H1 (cell line): Measurements from ENCODE around the gene IGFBP4. TPM values are rescaled to one million over a fixed set of nuclear protein-coding genes. Genes with fewer than 3 reads are reported as not detected.

Experiments
- ATF3 ChIP-seq: IDR thresholded peaks from 2 replicates; pipeline ENCODE4 v1.6.1; 2011; ENCODE audit warnings: low read depth, mild to moderate bottlenecking, low read length; ENCODE audit not compliant: insufficient read depth
- CHD2 ChIP-seq: IDR thresholded peaks from 2 replicates; pipeline ENCODE4 v1.6.1; 2012; ENCODE audit warnings: low read length, improper control_type of control experiment
- CHD7 ChIP-seq: fragments of 300-600 bp; sonication (generic); IDR thresholded peaks from 2 replicates; pipeline ENCODE4 v1.7.1; 2012; ENCODE audit warnings: low read length, moderate library complexity, mild to moderate bottlenecking, inconsistent platforms; ENCODE audit not compliant: insufficient replicate concordance
- EZH2 ChIP-seq: fragments of 200-600 bp; sonication (generic); IDR thresholded peaks from 2 replicates; pipeline ENCODE4 v1.7.1; 2012; ENCODE audit warnings: low read depth, mild to moderate bottlenecking, moderate library complexity, low read length, inconsistent platforms; ENCODE audit not compliant: severe bottlenecking
- FOSL1 ChIP-seq: IDR thresholded peaks from 2 replicates; pipeline ENCODE4 v1.6.1; 2011; ENCODE audit warnings: mild to moderate bottlenecking, low read depth, low read length, moderate library complexity; ENCODE audit not compliant: insufficient read depth
- JUN ChIP-seq: IDR thresholded peaks from 2 replicates; pipeline ENCODE4 v1.6.1; 2011; ENCODE audit warnings: low read depth, mild to moderate bottlenecking, improper control_type of control experiment, low read length
- PHF8 ChIP-seq: fragments of 200-600 bp; sonication (generic); conservative IDR thresholded peaks from 2 replicates; pipeline ENCODE4 v1.7.1; 2012; ENCODE audit warnings: low read depth, mild to moderate bottlenecking, inconsistent platforms, low read length, moderate library complexity
- POU5F1 ChIP-seq: IDR thresholded peaks from 2 replicates; pipeline ENCODE4 v1.6.1; 2011; ENCODE audit warnings: low read depth, mild to moderate bottlenecking, low read length, moderate library complexity
- SAP30 ChIP-seq: fragments of 300-600 bp; sonication (generic); IDR thresholded peaks from 2 replicates; pipeline ENCODE4 v1.7.1; 2012; ENCODE audit warnings: low read length, moderate library complexity, mild to moderate bottlenecking, inconsistent platforms; ENCODE audit not compliant: insufficient read depth, insufficient replicate concordance
- SP2 ChIP-seq: IDR thresholded peaks from 2 replicates; pipeline ENCODE4 v1.6.1; 2012; ENCODE audit warnings: mild to moderate bottlenecking, low read length, inconsistent platforms
- TAF1 ChIP-seq: IDR thresholded peaks from 2 replicates; pipeline ENCODE4 v1.6.1; 2011; ENCODE audit warnings: mild to moderate bottlenecking, low read depth, low read length
- polyA plus RNA-seq, 7 experiments: library from polyadenylated mRNA; depleted of rRNA in 3 of 7; stranded (reverse) in 5 of 7; unstranded in 2 of 7; fragments of >200 nt in 5 of 7; fragments of 200-250 nt in 2 of 7; gene quantifications; 1 replicate in 5 of 7; 2 replicates in 1 of 7; 4 replicates in 1 of 7; pipeline versions ENCODE4 v1.2.1 to v1.2.3, GENCODE V29; 2011 to 2013; ENCODE audit warnings: missing spikeins in 2 of 7, mixed read lengths in 2 of 7
- total RNA-seq: library from RNA; stranded (reverse); fragmentation: NEBNext Ultra II Directional; extraction: Animal tissue kit (Norgen Biotek cat#: 25700); gene quantifications from 2 replicates; pipeline ENCODE4 v1.2.1, GENCODE V29; 2021

Gene IGFBP4
- total and polyA plus RNA-seq, 2 of the 8 experiments (the other 6 are each of a cell fraction or from before 2014, with no cell fraction given), result 85.5 to 105 TPM

GRCh38 chr17:40440166-40440565, 3.1 kb upstream of the IGFBP4 start (continued):
- TF ChIP-seq CHD7, result no peak
- TF ChIP-seq TAF1, result no peak
- no peak for TF ChIP-seq CHD2
- no peak for TF ChIP-seq EZH2
- no peak for TF ChIP-seq JUN
- TF ChIP-seq SAP30, result no peak
- TF ChIP-seq POU5F1, result no peak
- no peak for TF ChIP-seq FOSL1
- TF ChIP-seq ATF3, result no peak
- no peak for TF ChIP-seq PHF8
- no peak for TF ChIP-seq SP2
